Body of pancreas (tissue), 4 donors: Measurements from ENCODE around the gene GRIP2. TPM values are rescaled to one million over a fixed set of nuclear protein-coding genes. Genes with fewer than 3 reads are reported as not detected.

Experiments used
- ATAC-seq: fragments of 150-250 bp; one replicate; pipeline ENCODE4 v1.9.1; 2016
- DNase-seq, 4 donors: peaks; one replicate each; pipeline ENCODE4 v3.0.0-alpha.2; 2019
- H3K27ac ChIP-seq, 4 donors: fragments of 200-600 bp; sonication (generic); 1 replicate in 3 of 4; 2 replicates in 1 of 4; pipeline versions ENCODE4 v1.5.1 to v1.6.1; 2016 to 2019; ENCODE audit warnings: mild to moderate bottlenecking in 1 of 4, mixed read lengths in 1 of 4, moderate library complexity in 1 of 4
- H3K27me3 ChIP-seq, 2 donors: fragments of 200-600 bp; sonication (generic); one replicate each; pipeline ENCODE4 v1.6.0; 2016; ENCODE audit warnings: mild to moderate bottlenecking in 1 of 2
- H3K36me3 ChIP-seq, 2 donors: fragments of 200-600 bp; sonication (generic); replicated peaks in 1 of 2; 2 replicates each; pipeline ENCODE4 v1.5.1; 2016; ENCODE audit warnings: low read depth in 2 of 2; ENCODE audit not compliant: insufficient read depth in 1 of 2
- H3K4me1 ChIP-seq: fragments of 200-600 bp; sonication (generic); one replicate; pipeline ENCODE4 v1.6.0; 2016
- H3K4me3 ChIP-seq, 2 donors: fragments of 200-600 bp; sonication (generic); 1 replicate in 1 of 2; 2 replicates in 1 of 2; pipeline ENCODE4 v1.5.1; 2016 to 2019
- H3K9me3 ChIP-seq, 3 donors: fragments of 200-600 bp; sonication (generic); 1 replicate in 2 of 3; 2 replicates in 1 of 3; pipeline ENCODE4 v1.5.1; 2016
- CTCF ChIP-seq, 7 experiments: fragments of 450-650 bp in 4 of 7; fragments of 200-600 bp in 3 of 7; sonication (generic) in 3 of 7; IDR thresholded peaks; one replicate each; pipeline ENCODE4 v1.5.1; 2016 to 2019; ENCODE audit warnings: antibody characterized with exemption in 7 of 7
- POLR2A ChIP-seq, 3 donors: fragments of 450-650 bp; IDR thresholded peaks; one replicate each; pipeline ENCODE4 v1.6.1; 2016; ENCODE audit warnings: antibody characterized with exemption in 3 of 3, mild to moderate bottlenecking in 2 of 3
- WGBS, 2 donors: methylation state at CpG; one replicate each; pipeline ENCODE4 v1.1.5; 2017; 5-methylcytosine and 5-hydroxymethylcytosine counted together
- intact Hi-C: fragments of 100-400 bp; cut with DNase I; formaldehyde crosslinking; loops from one replicate; pipeline ENCODE4 v1.15.1; 2023
- total RNA-seq, 2 donors: library from RNA; depleted of rRNA; stranded (reverse); fragments of >200 nt; gene quantifications; one replicate each; pipeline ENCODE4 v1.1.0, GENCODE V29; 2016

GRIP2 gene
- total RNA-seq, 2 donors from 2014 or later, result 0.26 to 0.99 TPM

GRCh38 chr3:14454639-14455310 is 85.4 kb downstream of the GRIP2 start:
- no peak overlapping the region for H3K4me3 ChIP-seq
- H3K27me3 ChIP-seq, result no peaks in the 10 kb centered on the region
- DNase-seq, result no peak
- TF ChIP-seq CTCF (IDR thresholded peaks at IDR 0.05) (no peak), POLR2A (IDR thresholded peaks at IDR 0.05) (no peak)
- peak overlapping the region in 2 of 4 donors; percentile 32 to 43 for H3K27ac ChIP-seq
- no peaks in the 10 kb centered on the region for H3K36me3 ChIP-seq
- ATAC-seq, result no peak
- no peaks in the 10 kb centered on the region for H3K9me3 ChIP-seq
- peaks cover 62% of the 10 kb centered on the region for H3K4me1 ChIP-seq
- intact Hi-C loops, result no loop called here
- WGBS, 2 donors, result 50 to 57% methylated on average over 8 of the region's 8 CpGs

- Histone ChIP-seq H3K9me3 (no peaks in the 10 kb centered on the region), H3K27ac (peak overlapping the region in 3 of 4 donors; percentile 35 to 88 (median 87)), H3K27me3 (no peaks in the 10 kb centered on the region), H3K4me1 (peaks cover 55% of the 10 kb centered on the region), H3K4me3 (no peak overlapping the region), H3K36me3 (no peaks in the 10 kb centered on the region)
- intact Hi-C loops, result no loop called here
- WGBS, 2 donors, result 43 to 45% methylated on average over 18 to 23 of the region's 23 CpGs
- TF ChIP-seq CTCF (IDR thresholded peaks at IDR 0.05), result no peak
- TF ChIP-seq POLR2A (IDR thresholded peaks at IDR 0.05), result no peak
- DNase-seq (no peak), ATAC-seq (no peak)
These were observed 86.1 kb downstream of the GRIP2 start for GRCh38 chr3:14453876-14454638.

- ATAC-seq (peak; percentile 89), DNase-seq (peak; percentile 76 to 91 (median 86))
- H3K4me3 ChIP-seq, result no peak overlapping the region
- no peaks in the 10 kb centered on the region for H3K27me3 ChIP-seq
- no peaks in the 10 kb centered on the region for H3K36me3 ChIP-seq
- TF ChIP-seq CTCF (IDR thresholded peaks at IDR 0.05), result peak in 4 of 7 experiments; percentile 23 to 45 (median 31)
- peak in 2 of 3 donors; percentile 13 to 31 for TF ChIP-seq POLR2A (IDR thresholded peaks at IDR 0.05)
- H3K9me3 ChIP-seq, result no peaks in the 10 kb centered on the region
- WGBS, 2 donors, result 31 to 33% methylated on average over 15 to 25 of the region's 25 CpGs
- intact Hi-C loops, result no loop called here
- peak overlapping the region; percentile 53 to 88 (median 78) for H3K27ac ChIP-seq
- H3K4me1 ChIP-seq, result peaks cover 52% of the 10 kb centered on the region
These were observed 87.1 kb downstream of the GRIP2 start for GRCh38 chr3:14452740-14453710.

GRCh38 chr3:14451844-14452739 is 88.0 kb downstream of the GRIP2 start:
- H3K4me3 ChIP-seq, result no peak overlapping the region
- DNase-seq (peak; percentile 31 to 70 (median 56)), ATAC-seq (peak; percentile 21)
- WGBS, 2 donors, result 56 to 59% methylated on average over 8 to 17 of the region's 17 CpGs
- peak overlapping the region; percentile 53 to 88 (median 78) for H3K27ac ChIP-seq
- H3K9me3 ChIP-seq, result no peaks in the 10 kb centered on the region
- intact Hi-C loops, result no loop called here
- no peak for TF ChIP-seq POLR2A (IDR thresholded peaks at IDR 0.05)
- no peak for TF ChIP-seq CTCF (IDR thresholded peaks at IDR 0.05)
- H3K36me3 ChIP-seq, result no peaks in the 10 kb centered on the region
- H3K4me1 ChIP-seq, result peaks cover 46% of the 10 kb centered on the region
- no peaks in the 10 kb centered on the region for H3K27me3 ChIP-seq
